HepG2 (cell line): ENCODE data around the gene MALRD1. TPM values are rescaled to one million over a fixed set of nuclear protein-coding genes. Genes with fewer than 3 reads are reported as not detected.

Source experiments
- ATAC-seq: fragments of 200-7000 bp; cut with Tn5 transposase; 3 replicates; pipeline ENCODE4 v1.9.1; 2020; ENCODE audit warnings: mild to moderate bottlenecking, moderate library complexity
- BruUV-seq: library from RNA; stranded (reverse); fragments of 400-500 nt; replicated peaks from 2 replicates; lab custom pipeline; 2021; lab: Mats Ljungman, UMichigan
- CTCF ChIA-PET: fragments of 300-600 bp; formaldehyde crosslinking; extraction: SDS; loops from one replicate; lab custom pipeline; 2021; ENCODE audit warnings: low total read pairs, inconsistent platforms, low intra/inter-chr PET ratio; lab: Yijun Ruan, JAX
- POLR2A ChIA-PET: fragments of 350-600 bp; sonication (Branson Sonifier 250); formaldehyde crosslinking; loops from one replicate; lab custom pipeline; 2020; ENCODE audit warnings: antibody characterized with exemption, inconsistent platforms; lab: Yijun Ruan, JAX
- DNase-seq: peaks from one replicate; pipeline ENCODE4 v3.0.0-alpha.2; 2015; ENCODE audit warnings: low spot score
- FAIRE-seq: peaks from 3 replicates; lab custom pipeline; 2011; peaks lifted over from hg19 to GRCh38; lab: Jason Lieb, UNC
- H2AFZ ChIP-seq: one replicate; pipeline ENCODE4 v1.6.1; 2011; ENCODE audit warnings: low read length, inconsistent platforms
- H3K27ac ChIP-seq: fragments of 300-600 bp; 3 replicates; pipeline ENCODE4 v1.8.0; 2011; ENCODE audit warnings: mixed run types, mild to moderate bottlenecking, mixed read lengths, low read length, inconsistent platforms; ENCODE audit not compliant: insufficient read depth; ENCODE audit errors: extremely low read length
- H3K27me3 ChIP-seq, 2 experiments: fragments of 200-600 bp in 1 of 2; 2 replicates in 1 of 2; 3 replicates in 1 of 2; pipeline versions ENCODE4 v1.6.0 to v1.8.0; 2011; ENCODE audit warnings: low read length in 2 of 2, mild to moderate bottlenecking in 2 of 2, moderate library complexity in 2 of 2, inconsistent platforms in 1 of 2; ENCODE audit not compliant: insufficient read depth in 2 of 2, control insufficient read depth in 1 of 2
- H3K36me3 ChIP-seq, 2 experiments: fragments of 200-600 bp in 1 of 2; replicated peaks in 1 of 2; 2 replicates in 1 of 2; 3 replicates in 1 of 2; pipeline versions ENCODE4 v1.5.1 to v1.8.0; 2011; ENCODE audit warnings: low read length in 2 of 2, inconsistent platforms in 1 of 2; ENCODE audit not compliant: insufficient read depth in 2 of 2, control insufficient read depth in 1 of 2
- H3K4me1 ChIP-seq: 2 replicates; pipeline ENCODE4 v1.5.1; 2012; ENCODE audit warnings: low read length, inconsistent platforms; ENCODE audit not compliant: insufficient read depth
- H3K4me2 ChIP-seq: 2 replicates; pipeline ENCODE4 v1.6.0; 2011; ENCODE audit warnings: low read depth, low read length, inconsistent platforms
- H3K4me3 ChIP-seq, 3 experiments: fragments of 200-600 bp in 1 of 3; sonication (generic), shearing (Covaris generic) in 1 of 3; replicated peaks in 1 of 3; 2 replicates each; pipeline ENCODE4 v1.5.1; 2011 to 2016; ENCODE audit warnings: low read length in 3 of 3, inconsistent platforms in 2 of 3, low read depth in 2 of 3, mild to moderate bottlenecking in 2 of 3, control low read depth in 1 of 3, mixed read lengths in 1 of 3; ENCODE audit not compliant: insufficient read depth in 1 of 3
- H3K79me2 ChIP-seq: one replicate; pipeline ENCODE4 v1.6.1; 2011; ENCODE audit warnings: low read length, inconsistent platforms; ENCODE audit not compliant: insufficient read depth
- H3K9ac ChIP-seq: 2 replicates; pipeline ENCODE4 v1.6.0; 2011; ENCODE audit warnings: mild to moderate bottlenecking, low read depth, low read length, inconsistent platforms; ENCODE audit not compliant: insufficient read depth
- H3K9me3 ChIP-seq: 2 replicates; pipeline ENCODE4 v1.5.1; 2012; ENCODE audit warnings: mild to moderate bottlenecking, low read length
- H4K20me1 ChIP-seq: 2 replicates; pipeline ENCODE4 v1.6.0; 2011; ENCODE audit warnings: inconsistent platforms, mild to moderate bottlenecking, low read length, moderate library complexity; ENCODE audit not compliant: insufficient read depth
- AKAP8 ChIP-seq: sonication (generic); formaldehyde crosslinking; IDR thresholded peaks from 2 replicates; pipeline ENCODE4 v1.5.1; 2020; ENCODE audit warnings: mild to moderate bottlenecking, missing genetic modification reagents
- ATF6 ChIP-seq: sonication (generic); formaldehyde crosslinking; conservative IDR thresholded peaks from 2 replicates; pipeline ENCODE4 v1.4.0; 2020; ENCODE audit warnings: missing genetic modification reagents
- BHLHE40 ChIP-seq: IDR thresholded peaks from 2 replicates; pipeline ENCODE4 v1.6.1; 2011; ENCODE audit warnings: low read length, improper control_type of control experiment
- FOXK1 ChIP-seq: sonication (generic); formaldehyde crosslinking; IDR thresholded peaks from 2 replicates; pipeline ENCODE4 v1.4.0; 2020; ENCODE audit warnings: low read depth, missing genetic modification reagents, borderline replicate concordance
- FOXM1 ChIP-seq: sonication (generic); formaldehyde crosslinking; IDR thresholded peaks from 2 replicates; pipeline ENCODE4 v1.5.0; 2020; ENCODE audit warnings: missing genetic modification reagents
- HHEX ChIP-seq: IDR thresholded peaks from 2 replicates; pipeline ENCODE4 v1.6.1; 2016; ENCODE audit warnings: control low read depth
- SMARCC2 ChIP-seq: fragments of 450-650 bp; IDR thresholded peaks from 2 replicates; pipeline ENCODE4 v1.6.1; 2017; ENCODE audit warnings: antibody characterized with exemption, mild to moderate bottlenecking
- TARDBP ChIP-seq: sonication (generic); formaldehyde crosslinking; IDR thresholded peaks from 2 replicates; pipeline ENCODE4 v1.8.0; 2022; ENCODE audit warnings: mild to moderate bottlenecking, missing genetic modification reagents
- TGIF2 ChIP-seq: IDR thresholded peaks from 2 replicates; pipeline ENCODE4 v1.6.1; 2016; ENCODE audit warnings: control low read depth, missing compliant biosample characterization
- ZFP62 ChIP-seq: sonication (generic); formaldehyde crosslinking; IDR thresholded peaks from 2 replicates; pipeline ENCODE4 v1.4.0; 2020; ENCODE audit warnings: missing genetic modification reagents
- ZNF124 ChIP-seq: sonication (generic); formaldehyde crosslinking; IDR thresholded peaks from 2 replicates; pipeline ENCODE4 v1.4.0; 2020; ENCODE audit warnings: missing genetic modification reagents
- ZNF18 ChIP-seq: sonication (generic); formaldehyde crosslinking; IDR thresholded peaks from 2 replicates; pipeline ENCODE4 v1.8.0; 2022; ENCODE audit warnings: mild to moderate bottlenecking, missing genetic modification reagents; ENCODE audit not compliant: insufficient replicate concordance
- ZNF570 ChIP-seq: sonication (generic); formaldehyde crosslinking; IDR thresholded peaks from 2 replicates; pipeline ENCODE4 v1.4.0; 2020; ENCODE audit warnings: mild to moderate bottlenecking, missing genetic modification reagents, borderline replicate concordance
- ZNF660 ChIP-seq: sonication (generic); formaldehyde crosslinking; IDR thresholded peaks from 2 replicates; pipeline ENCODE4 v1.5.1; 2020; ENCODE audit warnings: mild to moderate bottlenecking, low read depth, missing genetic modification reagents, borderline replicate concordance
- WGBS: methylation state at CpG from one replicate; pipeline ENCODE4 v1.1.6; 2017; ENCODE audit warnings: low lambda C conversion rate; 5-methylcytosine and 5-hydroxymethylcytosine counted together
- in situ Hi-C: cut with HindIII; loops from 2 replicates; pipeline ENCODE4 v1.10.0; 2017; ENCODE audit warnings: low pct_unique_long_range_greater_than_20kb; ENCODE audit not compliant: extremely low pct_ligation_motif_present
- intact Hi-C: fragments of 100-400 bp; cut with micrococcal nuclease; formaldehyde crosslinking; loops from one replicate; pipeline ENCODE4 v1.10.0; 2022; ENCODE audit not compliant: unreplicated experiment
- polyA plus RNA-seq, 8 experiments: library from polyadenylated mRNA; depleted of rRNA in 3 of 8; stranded (reverse) in 7 of 8; unstranded in 1 of 8; fragments of >200 nt; fragmentation: Illumina TruSeq in 4 of 8; extraction: Trizol in 4 of 8; gene quantifications; 2 replicates each; pipeline versions ENCODE4 v1.2.1 to v1.2.3, GENCODE V29; 2011 to 2016; ENCODE audit warnings: low read depth in 4 of 8, missing spikeins in 1 of 8, mixed read lengths in 1 of 8; ENCODE audit not compliant: insufficient read depth in 1 of 8
- total RNA-seq, 5 experiments: library from RNA; depleted of rRNA; stranded (reverse); fragments of >200 nt; fragmentation: Illumina TruSeq; extraction: Trizol; gene quantifications; 2 replicates each; pipeline ENCODE4 v1.2.3, GENCODE V29; 2016; ENCODE audit warnings: low read depth in 1 of 5

The MALRD1 gene
- total and polyA plus RNA-seq, 2 of the 13 experiments (the other 11 are each of a cell fraction or from before 2014, with no cell fraction given), result 5.7 to 15.4 TPM

- TF ChIP-seq BHLHE40 (no peak), TARDBP (CRISPR knock-in tag) (no peak), SMARCC2 (no peak), ZNF124 (no peak), FOXK1 (CRISPR knock-in tag) (no peak), FOXM1 (no peak), ATF6 (CRISPR knock-in tag) (no peak), HHEX (CRISPR knock-in tag) (no peak), ZNF570 (CRISPR knock-in tag) (no peak), AKAP8 (CRISPR knock-in tag) (no peak), ZNF18 (CRISPR knock-in tag) (no peak), ZFP62 (CRISPR knock-in tag) (no peak), TGIF2 (CRISPR knock-in tag) (no peak), ZNF660 (CRISPR knock-in tag) (no peak)
- no peaks in the 10 kb centered on the region for H3K4me1 ChIP-seq
- H3K27me3 ChIP-seq, result no peaks in the 10 kb centered on the region
- BruUV-seq, result no TSS peak
- ChIA-PET POLR2A (no interaction called here), CTCF (no interaction called here)
- H3K9ac ChIP-seq, result no peak overlapping the region
- no peaks in the 10 kb centered on the region; a peak in 1 of 5 replicates for H3K36me3 ChIP-seq
- no peaks in the 10 kb centered on the region for H3K79me2 ChIP-seq
- DNase-seq, result no peak
- WGBS, result 36% methylated on average over 3 of the region's 3 CpGs
- in situ Hi-C loops, result no loop called here
- H4K20me1 ChIP-seq, result no peaks in the 10 kb centered on the region
- FAIRE-seq, result no peak
- peaks cover 9% of the 10 kb centered on the region; the same call in 1 of the 2 replicates for H3K9me3 ChIP-seq
- no peak for ATAC-seq
- intact Hi-C loops, result no loop called here
- H3K4me3 ChIP-seq, result no peak overlapping the region
- H3K27ac ChIP-seq, result no peak overlapping the region
- H3K4me2 ChIP-seq, result no peak overlapping the region
- no peak overlapping the region for H2AFZ ChIP-seq
Measured at GRCh38 chr10:19480353-19480752, 431.8 kb downstream of the MALRD1 start.
